ENCODE measurements around the gene RCAN3.

RCAN3 gene

DNA sequence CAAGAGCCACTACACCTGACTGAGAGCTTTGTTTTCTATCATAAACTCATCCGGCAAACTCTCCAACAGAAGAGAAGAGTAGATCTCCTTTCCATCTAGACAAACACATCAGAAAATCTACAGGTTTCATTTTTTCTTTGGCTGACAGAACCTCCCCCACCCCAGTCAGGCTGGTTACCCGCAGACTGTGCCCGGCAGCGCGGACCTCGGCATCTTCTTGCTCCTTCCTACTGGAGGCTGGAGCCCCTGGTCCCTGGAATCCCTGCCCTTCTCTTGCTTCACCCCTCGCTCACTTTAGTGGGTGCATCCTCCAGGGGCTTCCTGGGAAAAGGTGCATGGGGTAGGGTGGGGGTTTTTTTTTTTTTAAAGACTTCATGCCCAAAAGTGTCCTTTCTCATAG lies 76.2 kb downstream of the RCAN3 start:
- H3K36me3 ChIP-seq (ENCODE audit: low read depth) = no peaks in the 10 kb centered on the region
- H3K9me3 ChIP-seq (ENCODE audit: severe bottlenecking) = no peaks in the 10 kb centered on the region
- no peak overlapping the region for H3K27ac ChIP-seq (ENCODE audit: poor library complexity, severe bottlenecking)
- H3K4me3 ChIP-seq (ENCODE audit: severe bottlenecking) = no peak overlapping the region
- no peaks in the 10 kb centered on the region for H3K27me3 ChIP-seq (ENCODE audit: insufficient read depth, poor library complexity, severe bottlenecking)
- TF ChIP-seq, protein P1, sequence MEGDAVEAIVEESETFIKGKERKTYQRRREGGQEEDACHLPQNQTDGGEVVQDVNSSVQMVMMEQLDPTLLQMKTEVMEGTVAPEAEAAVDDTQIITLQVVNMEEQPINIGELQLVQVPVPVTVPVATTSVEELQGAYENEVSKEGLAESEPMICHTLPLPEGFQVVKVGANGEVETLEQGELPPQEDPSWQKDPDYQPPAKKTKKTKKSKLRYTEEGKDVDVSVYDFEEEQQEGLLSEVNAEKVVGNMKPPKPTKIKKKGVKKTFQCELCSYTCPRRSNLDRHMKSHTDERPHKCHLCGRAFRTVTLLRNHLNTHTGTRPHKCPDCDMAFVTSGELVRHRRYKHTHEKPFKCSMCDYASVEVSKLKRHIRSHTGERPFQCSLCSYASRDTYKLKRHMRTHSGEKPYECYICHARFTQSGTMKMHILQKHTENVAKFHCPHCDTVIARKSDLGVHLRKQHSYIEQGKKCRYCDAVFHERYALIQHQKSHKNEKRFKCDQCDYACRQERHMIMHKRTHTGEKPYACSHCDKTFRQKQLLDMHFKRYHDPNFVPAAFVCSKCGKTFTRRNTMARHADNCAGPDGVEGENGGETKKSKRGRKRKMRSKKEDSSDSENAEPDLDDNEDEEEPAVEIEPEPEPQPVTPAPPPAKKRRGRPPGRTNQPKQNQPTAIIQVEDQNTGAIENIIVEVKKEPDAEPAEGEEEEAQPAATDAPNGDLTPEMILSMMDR (IDR thresholded peaks at IDR 0.05; ENCODE audit: poor library complexity, severe bottlenecking) = no peak
- H3K4me1 ChIP-seq (ENCODE audit: insufficient read depth, poor library complexity, severe bottlenecking) = no peaks in the 10 kb centered on the region
- DNase-seq (ENCODE audit: low spot score) (no peak), ATAC-seq (ENCODE audit: low read depth) (no peak)

GRCh38 chr1:24580756-24581155 lies 78.1 kb downstream of the RCAN3 start:
- ATAC-seq (ENCODE audit: low read depth) = no peak
- Histone ChIP-seq H3K27ac (ENCODE audit: poor library complexity, severe bottlenecking) (no peak overlapping the region), H3K27me3 (ENCODE audit: insufficient read depth, poor library complexity, severe bottlenecking) (no peaks in the 10 kb centered on the region), H3K4me3 (ENCODE audit: severe bottlenecking) (no peak overlapping the region), H3K4me1 (ENCODE audit: insufficient read depth, poor library complexity, severe bottlenecking) (no peaks in the 10 kb centered on the region), H3K36me3 (ENCODE audit: low read depth) (no peaks in the 10 kb centered on the region), H3K9me3 (ENCODE audit: severe bottlenecking) (no peaks in the 10 kb centered on the region)
- TF ChIP-seq, protein P1 (IDR thresholded peaks at IDR 0.05; ENCODE audit: poor library complexity, severe bottlenecking) = no peak
- no peak for DNase-seq (ENCODE audit: low spot score)

DNA sequence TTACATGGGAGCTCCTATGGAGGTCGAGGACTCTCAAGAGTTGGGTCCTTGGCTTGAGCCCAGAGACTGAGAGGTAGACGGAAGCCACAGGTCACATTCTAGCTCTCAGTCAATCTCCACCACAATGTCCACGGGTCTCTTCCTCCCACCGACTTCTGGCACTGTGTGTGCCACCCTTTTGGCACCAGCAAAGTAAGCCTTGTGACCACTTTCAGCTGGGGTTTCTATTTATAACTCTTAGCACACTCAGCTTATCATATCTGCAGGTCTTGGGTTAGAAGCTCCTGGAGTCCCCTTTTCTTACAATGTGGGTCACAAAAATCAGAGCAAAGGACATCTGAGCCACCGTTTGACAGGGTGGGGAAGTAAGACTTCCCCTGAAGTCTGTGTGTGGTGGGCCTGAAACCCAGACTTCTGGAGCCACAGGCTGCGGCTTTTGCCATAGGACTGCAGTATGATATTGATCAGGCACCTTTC lies 81.6 kb downstream of the RCAN3 start:
- TF ChIP-seq, protein P1 (IDR thresholded peaks at IDR 0.05; ENCODE audit: poor library complexity, severe bottlenecking) = no peak
- Histone ChIP-seq H3K9me3 (ENCODE audit: severe bottlenecking) (no peaks in the 10 kb centered on the region), H3K27me3 (ENCODE audit: insufficient read depth, poor library complexity, severe bottlenecking) (no peaks in the 10 kb centered on the region), H3K4me3 (ENCODE audit: severe bottlenecking) (no peak overlapping the region), H3K4me1 (ENCODE audit: insufficient read depth, poor library complexity, severe bottlenecking) (no peaks in the 10 kb centered on the region), H3K27ac (ENCODE audit: poor library complexity, severe bottlenecking) (no peak overlapping the region), H3K36me3 (ENCODE audit: low read depth) (no peaks in the 10 kb centered on the region)
- DNase-seq (ENCODE audit: low spot score) (no peak), ATAC-seq (ENCODE audit: low read depth) (no peak)

- DNase-seq (ENCODE audit: low spot score) = no peak
- TF ChIP-seq, protein P1 (IDR thresholded peaks at IDR 0.05; ENCODE audit: poor library complexity, severe bottlenecking) = no peak
- no peak for ATAC-seq (ENCODE audit: low read depth)
Observed at GRCh38 chr1:24586119-24586518, 83.5 kb downstream of the RCAN3 start.

GRCh38 chr1:24586970-24587820 lies 84.6 kb downstream of the RCAN3 start:
- Histone ChIP-seq H3K27ac (ENCODE audit: poor library complexity, severe bottlenecking) (no peak overlapping the region), H3K36me3 (ENCODE audit: low read depth) (no peaks in the 10 kb centered on the region), H3K27me3 (ENCODE audit: insufficient read depth, poor library complexity, severe bottlenecking) (no peaks in the 10 kb centered on the region), H3K4me3 (ENCODE audit: severe bottlenecking) (no peak overlapping the region), H3K4me1 (ENCODE audit: insufficient read depth, poor library complexity, severe bottlenecking) (no peaks in the 10 kb centered on the region), H3K9me3 (ENCODE audit: severe bottlenecking) (no peaks in the 10 kb centered on the region)
- TF ChIP-seq, protein P1 (IDR thresholded peaks at IDR 0.05; ENCODE audit: poor library complexity, severe bottlenecking) = peak; percentile 81
- DNase-seq (ENCODE audit: low spot score) = no peak
- ATAC-seq (ENCODE audit: low read depth) = peak; percentile 83

More at GRCh38 chr1:24586119-24586518, 83.5 kb downstream of the RCAN3 start:
- no peak overlapping the region for H3K27ac ChIP-seq (ENCODE audit: poor library complexity, severe bottlenecking)
- no peaks in the 10 kb centered on the region for H3K4me1 ChIP-seq (ENCODE audit: insufficient read depth, poor library complexity, severe bottlenecking)
- no peak overlapping the region for H3K4me3 ChIP-seq (ENCODE audit: severe bottlenecking)
- no peaks in the 10 kb centered on the region for H3K27me3 ChIP-seq (ENCODE audit: insufficient read depth, poor library complexity, severe bottlenecking)
- no peaks in the 10 kb centered on the region for H3K36me3 ChIP-seq (ENCODE audit: low read depth)
- no peaks in the 10 kb centered on the region for H3K9me3 ChIP-seq (ENCODE audit: severe bottlenecking)

All from RWPE2 (cell line).